Activated T-cell treated with anti-CD3 and anti-CD28 coated beads, Interleukin-2, amount 50 U/mL, for 72 hours (primary cell): ENCODE measurements around the gene ALX1. TPM values are rescaled to one million over a fixed set of nuclear protein-coding genes. Genes with fewer than 3 reads are reported as not detected.

Experiments
- ATAC-seq, 2 donors: fragments of 150-1000 bp; cut with Tn5 transposase; replicated peaks in 1 of 2; 2 replicates each; pipeline ENCODE4 v1.10.0; 2021; ENCODE audit warnings: moderate library complexity in 2 of 2, mild to moderate bottlenecking in 1 of 2
- DNase-seq, 2 donors: peaks; one replicate each; pipeline ENCODE4 v3.0.0; 2021 to 2022; ENCODE audit warnings: mixed read lengths in 1 of 2
- H3K27ac Mint-ChIP-seq: one replicate; pipeline ENCODE4 v1.8.0; 2022; ENCODE audit warnings: mild to moderate bottlenecking, moderate library complexity, mixed read lengths
- H3K27me3 Mint-ChIP-seq: one replicate; pipeline ENCODE4 v1.8.0; 2022; ENCODE audit warnings: low read depth, mixed read lengths
- H3K36me3 Mint-ChIP-seq, 2 donors: one replicate each; pipeline ENCODE4 v1.8.0; 2022; ENCODE audit warnings: mixed read lengths in 2 of 2, mild to moderate bottlenecking in 1 of 2; ENCODE audit not compliant: insufficient read depth in 2 of 2
- H3K4me1 Mint-ChIP-seq: one replicate; pipeline ENCODE4 v1.8.0; 2022; ENCODE audit warnings: low read depth, mixed read lengths
- H3K4me3 Mint-ChIP-seq, 2 donors: one replicate each; pipeline ENCODE4 v1.8.0; 2022; ENCODE audit warnings: mild to moderate bottlenecking in 2 of 2, mixed read lengths in 2 of 2, moderate library complexity in 2 of 2
- H3K9me3 Mint-ChIP-seq, 2 donors: one replicate each; pipeline ENCODE4 v1.8.0; 2022; ENCODE audit warnings: mixed read lengths in 2 of 2
- total RNA-seq, 2 donors: library from RNA; stranded (reverse); gene quantifications; one replicate each; pipeline ENCODE4 v1.2.3, GENCODE V29; 2022

Gene ALX1
- total RNA-seq, result not detected

- H3K27ac Mint-ChIP-seq, result no peak within 1 kb of the TSS
- H3K36me3 Mint-ChIP-seq, result no peaks in the 10 kb centered on the region
- H3K9me3 Mint-ChIP-seq, result peaks cover 0 to 2% of the 10 kb centered on the region in 2 donors
- H3K4me1 Mint-ChIP-seq, result no peaks in the 10 kb centered on the region
- DNase-seq, result no peak
- peak within 1 kb of the TSS; percentile 70 to 73 for H3K4me3 Mint-ChIP-seq
- H3K27me3 Mint-ChIP-seq, result peaks cover 55% of the 10 kb centered on the region
- ATAC-seq, result no peak
Observed at GRCh38 chr12:85280165-85280983, at the start of gene ALX1. Gene ALX1, plus strand, starts transcription at chr12:85280220. Its CDS starts 42 bp downstream, at chr12:85280262.

GRCh38 chr12:85237327-85237726 lies 42.7 kb upstream of the ALX1 start:
- Mint-ChIP-seq H3K36me3 (no peaks in the 10 kb centered on the region), H3K4me3 (no peak overlapping the region), H3K27ac (no peak overlapping the region), H3K27me3 (no peaks in the 10 kb centered on the region), H3K4me1 (no peaks in the 10 kb centered on the region), H3K9me3 (peaks cover 0 to 3% of the 10 kb centered on the region in 2 donors)
- ATAC-seq (no peak), DNase-seq (no peak)

GRCh38 chr12:85244561-85244960 lies 35.5 kb upstream of the ALX1 start:
- no peaks in the 10 kb centered on the region for H3K4me1 Mint-ChIP-seq
- no peak overlapping the region for H3K27ac Mint-ChIP-seq
- H3K4me3 Mint-ChIP-seq, result no peak overlapping the region
- DNase-seq (no peak), ATAC-seq (no peak)
- no peaks in the 10 kb centered on the region for H3K27me3 Mint-ChIP-seq
- no peaks in the 10 kb centered on the region for H3K36me3 Mint-ChIP-seq
- peaks cover 0 to 4% of the 10 kb centered on the region in 2 donors for H3K9me3 Mint-ChIP-seq

- no peak overlapping the region for H3K27ac Mint-ChIP-seq
- no peaks in the 10 kb centered on the region for H3K4me1 Mint-ChIP-seq
- no peak overlapping the region for H3K4me3 Mint-ChIP-seq
- DNase-seq (no peak), ATAC-seq (no peak)
- no peaks in the 10 kb centered on the region for H3K36me3 Mint-ChIP-seq
- no peaks in the 10 kb centered on the region for H3K9me3 Mint-ChIP-seq
- no peaks in the 10 kb centered on the region for H3K27me3 Mint-ChIP-seq
Observed at GRCh38 chr12:85253853-85254252, 26.2 kb upstream of the ALX1 start.

GRCh38 chr12:85257671-85258070 lies 22.3 kb upstream of the ALX1 start:
- Mint-ChIP-seq H3K9me3 (peaks cover 0 to 2% of the 10 kb centered on the region in 2 donors), H3K27me3 (no peaks in the 10 kb centered on the region), H3K4me3 (no peak overlapping the region), H3K36me3 (no peaks in the 10 kb centered on the region), H3K27ac (no peak overlapping the region), H3K4me1 (no peaks in the 10 kb centered on the region)
- ATAC-seq, result no peak
- no peak for DNase-seq

GRCh38 chr12:85260447-85260846 lies 19.6 kb upstream of the ALX1 start:
- H3K27ac Mint-ChIP-seq, result no peak overlapping the region
- ATAC-seq, result no peak
- H3K4me1 Mint-ChIP-seq, result no peaks in the 10 kb centered on the region
- H3K9me3 Mint-ChIP-seq, result peaks cover 0 to 2% of the 10 kb centered on the region in 2 donors
- DNase-seq, result no peak
- H3K27me3 Mint-ChIP-seq, result no peaks in the 10 kb centered on the region
- no peak overlapping the region for H3K4me3 Mint-ChIP-seq
- no peaks in the 10 kb centered on the region for H3K36me3 Mint-ChIP-seq

- H3K36me3 Mint-ChIP-seq, result no peaks in the 10 kb centered on the region
- DNase-seq (no peak), ATAC-seq (no peak)
- no peaks in the 10 kb centered on the region for H3K27me3 Mint-ChIP-seq
- H3K9me3 Mint-ChIP-seq, result peaks cover 0 to 2% of the 10 kb centered on the region in 2 donors
- no peaks in the 10 kb centered on the region for H3K4me1 Mint-ChIP-seq
- no peak overlapping the region for H3K27ac Mint-ChIP-seq
- no peak overlapping the region for H3K4me3 Mint-ChIP-seq
Observed at GRCh38 chr12:85260896-85261295, 19.1 kb upstream of the ALX1 start.

- H3K36me3 Mint-ChIP-seq, result no peaks in the 10 kb centered on the region
- H3K27me3 Mint-ChIP-seq, result no peaks in the 10 kb centered on the region
- no peak for ATAC-seq
- H3K4me1 Mint-ChIP-seq, result no peaks in the 10 kb centered on the region
- H3K9me3 Mint-ChIP-seq, result peaks cover 0 to 2% of the 10 kb centered on the region in 2 donors
- DNase-seq, result no peak
- H3K27ac Mint-ChIP-seq, result no peak overlapping the region
- no peak overlapping the region for H3K4me3 Mint-ChIP-seq
Observed at GRCh38 chr12:85266356-85266755, 13.7 kb upstream of the ALX1 start.

- DNase-seq (no peak), ATAC-seq (no peak)
- H3K4me1 Mint-ChIP-seq, result peaks cover 6% of the 10 kb centered on the region
- no peak overlapping the region for H3K27ac Mint-ChIP-seq
- H3K36me3 Mint-ChIP-seq, result peaks cover 1% of the 10 kb centered on the region in 2 donors
- H3K9me3 Mint-ChIP-seq, result peaks cover 0 to 2% of the 10 kb centered on the region in 2 donors
- H3K4me3 Mint-ChIP-seq, result peak overlapping the region; percentile 15 to 18
- peaks cover 46% of the 10 kb centered on the region for H3K27me3 Mint-ChIP-seq
Observed at GRCh38 chr12:85273381-85274314, 6.4 kb upstream of the ALX1 start.

- Mint-ChIP-seq H3K4me3 (no peak overlapping the region), H3K4me1 (peaks cover 6% of the 10 kb centered on the region), H3K27me3 (peaks cover 49% of the 10 kb centered on the region), H3K9me3 (peaks cover 0 to 2% of the 10 kb centered on the region in 2 donors), H3K36me3 (peaks cover 1% of the 10 kb centered on the region in 2 donors), H3K27ac (no peak overlapping the region)
- ATAC-seq (no peak), DNase-seq (no peak)
Observed at GRCh38 chr12:85274315-85274651, 5.7 kb upstream of the ALX1 start.

GRCh38 chr12:85275374-85275773 lies 4.6 kb upstream of the ALX1 start:
- H3K9me3 Mint-ChIP-seq, result peaks cover 0 to 2% of the 10 kb centered on the region in 2 donors
- ATAC-seq, result no peak
- H3K4me3 Mint-ChIP-seq, result no peak overlapping the region
- H3K27ac Mint-ChIP-seq, result no peak overlapping the region
- H3K4me1 Mint-ChIP-seq, result peaks cover 6% of the 10 kb centered on the region
- H3K36me3 Mint-ChIP-seq, result peaks cover 1% of the 10 kb centered on the region in 2 donors
- no peak for DNase-seq
- H3K27me3 Mint-ChIP-seq, result peaks cover 60% of the 10 kb centered on the region

- Mint-ChIP-seq H3K27me3 (peaks cover 78% of the 10 kb centered on the region), H3K27ac (no peak overlapping the region), H3K4me3 (no peak overlapping the region), H3K9me3 (peaks cover 0 to 2% of the 10 kb centered on the region in 2 donors), H3K4me1 (peaks cover 6% of the 10 kb centered on the region), H3K36me3 (peaks cover 1% of the 10 kb centered on the region in 2 donors)
- DNase-seq, result no peak
- ATAC-seq, result no peak
Observed at GRCh38 chr12:85277191-85277590, 2.8 kb upstream of the ALX1 start.

GRCh38 chr12:85277900-85278597 lies 2.0 kb upstream of the ALX1 start:
- H3K4me3 Mint-ChIP-seq, result no peak overlapping the region
- peaks cover 73% of the 10 kb centered on the region for H3K27me3 Mint-ChIP-seq
- no peak overlapping the region for H3K27ac Mint-ChIP-seq
- H3K36me3 Mint-ChIP-seq, result peaks cover 0 to 1% of the 10 kb centered on the region in 2 donors
- DNase-seq (no peak), ATAC-seq (no peak)
- H3K9me3 Mint-ChIP-seq, result peaks cover 0 to 2% of the 10 kb centered on the region in 2 donors
- peaks cover 6% of the 10 kb centered on the region for H3K4me1 Mint-ChIP-seq
